ENCODE measurements around the gene GATA2. TPM values are rescaled to one million over a fixed set of nuclear protein-coding genes. Genes with fewer than 3 reads are reported as not detected.

GATA2 gene
- total and polyA plus RNA-seq, 2 donors (not counting 1 experiment from before 2014, with no cell fraction given), result 0.27 TPM; not detected in 1

DNA sequence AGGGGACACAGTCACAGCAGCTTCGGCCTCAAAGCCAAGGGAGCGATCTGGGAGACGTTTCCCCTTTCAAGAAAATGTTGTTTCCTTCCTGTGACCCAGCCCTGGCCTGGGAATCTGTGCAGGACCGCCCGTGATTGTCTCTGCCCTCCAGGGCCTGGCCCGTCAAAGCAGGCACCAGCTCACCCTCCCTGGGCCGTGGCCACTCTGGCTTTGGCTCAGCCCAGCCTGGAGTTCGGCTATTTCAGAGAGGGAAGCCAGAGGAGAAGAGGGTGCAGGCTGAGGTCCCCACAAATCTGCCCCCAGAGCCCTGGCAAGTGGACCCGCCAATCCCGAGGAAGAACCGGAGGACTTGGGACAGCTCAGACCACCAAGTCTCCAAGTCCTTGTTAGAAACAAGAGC is 12.7 kb downstream of the GATA2 start:
- DNase-seq, result no peak
- Mint-ChIP-seq H3K4me3 (no peak overlapping the region), H3K4me1 (peaks cover 16% of the 10 kb centered on the region), H3K9me3 (ENCODE audit: insufficient read depth) (no peaks in the 10 kb centered on the region), H3K27me3 (peaks cover 55% of the 10 kb centered on the region), H3K27ac (no peak overlapping the region)
- Histone ChIP-seq H3K27ac (ENCODE audit: low read length in 2 of 2) (no peak overlapping the region), H3K4me3 (ENCODE audit: control extremely low read depth in 1 of 5, extremely low read depth in 1 of 5, insufficient read depth in 1 of 5, low read depth in 2 of 5, low read length in 4 of 5) (no peak overlapping the region), H4K20me1 (ENCODE audit: control insufficient read depth, insufficient read depth, low read length, poor library complexity, severe bottlenecking) (no peaks in the 10 kb centered on the region), H3K27me3 (replicated peaks in 1 of 4; ENCODE audit: control extremely low read depth in 1 of 4, control insufficient read depth in 3 of 4, insufficient read depth in 4 of 4, low read length in 3 of 4) (peaks cover 0 to 56% (median 17%) of the 10 kb centered on the region in 4 experiments), H3K36me3 (replicated peaks in 1 of 2; ENCODE audit: control extremely low read depth in 1 of 2, control insufficient read depth in 1 of 2, extremely low read depth in 1 of 2, insufficient read depth in 2 of 2, low read length in 1 of 2) (no peaks in the 10 kb centered on the region), H3K4me1 (ENCODE audit: control insufficient read depth in 2 of 2, insufficient read depth in 2 of 2, low read length in 2 of 2) (peaks cover 10 to 12% of the 10 kb centered on the region in 2 donors), H3K9ac (ENCODE audit: low read length) (no peak overlapping the region), H3K4me2 (replicated peaks; ENCODE audit: low read depth, low read length, poor library complexity, severe bottlenecking) (no peak overlapping the region), H3K9me3 (ENCODE audit: control extremely low read depth in 1 of 3, control insufficient read depth in 2 of 3, insufficient read depth in 1 of 3, low read length in 2 of 3) (peaks cover 0 to 4% (median 0%) of the 10 kb centered on the region in 3 donors), H3K79me2 (ENCODE audit: control insufficient read depth, insufficient read depth, low read length) (no peaks in the 10 kb centered on the region), H2AFZ (ENCODE audit: insufficient read depth, low read depth, low read length, poor library complexity, severe bottlenecking) (no peak overlapping the region)
- ChIA-PET POLR2A (no interaction called here), CTCF (no interaction called here)
- WGBS (ENCODE audit: insufficient coverage), result 72% methylated on average over 9 of the region's 11 CpGs
- ATAC-seq (ENCODE audit: low read depth), result no peak
- intact Hi-C loops (cut with micrococcal nuclease), result no loop called here
- TF ChIP-seq EZH2 (IDR thresholded peaks at IDR 0.05; ENCODE audit: borderline replicate concordance, insufficient read depth, low read depth, low read length, poor library complexity, severe bottlenecking) (no peak), CTCF (IDR thresholded peaks at IDR 0.05) (no peak)

GRCh38 chr3:128479558-128480086 is 13.4 kb downstream of the GATA2 start:
- Histone ChIP-seq H3K79me2 (ENCODE audit: control insufficient read depth, insufficient read depth, low read length) (no peaks in the 10 kb centered on the region), H3K4me2 (replicated peaks; ENCODE audit: low read depth, low read length, poor library complexity, severe bottlenecking) (no peak overlapping the region), H3K4me3 (ENCODE audit: control extremely low read depth in 1 of 5, extremely low read depth in 1 of 5, insufficient read depth in 1 of 5, low read depth in 2 of 5, low read length in 4 of 5) (no peak overlapping the region), H3K9me3 (ENCODE audit: control extremely low read depth in 1 of 3, control insufficient read depth in 2 of 3, insufficient read depth in 1 of 3, low read length in 2 of 3) (no peaks in the 10 kb centered on the region), H4K20me1 (ENCODE audit: control insufficient read depth, insufficient read depth, low read length, poor library complexity, severe bottlenecking) (no peaks in the 10 kb centered on the region), H3K4me1 (ENCODE audit: control insufficient read depth in 2 of 2, insufficient read depth in 2 of 2, low read length in 2 of 2) (peaks cover 10 to 12% of the 10 kb centered on the region in 2 donors), H3K27ac (ENCODE audit: low read length in 2 of 2) (no peak overlapping the region), H2AFZ (ENCODE audit: insufficient read depth, low read depth, low read length, poor library complexity, severe bottlenecking) (no peak overlapping the region), H3K27me3 (replicated peaks in 1 of 4; ENCODE audit: control extremely low read depth in 1 of 4, control insufficient read depth in 3 of 4, insufficient read depth in 4 of 4, low read length in 3 of 4) (peaks cover 0 to 49% (median 13%) of the 10 kb centered on the region in 4 experiments), H3K36me3 (replicated peaks in 1 of 2; ENCODE audit: control extremely low read depth in 1 of 2, control insufficient read depth in 1 of 2, extremely low read depth in 1 of 2, insufficient read depth in 2 of 2, low read length in 1 of 2) (no peaks in the 10 kb centered on the region), H3K9ac (ENCODE audit: low read length) (no peak overlapping the region)
- H3K4me3 Mint-ChIP-seq, result no peak overlapping the region
- 90% methylated on average over 10 of the region's 10 CpGs for WGBS (ENCODE audit: insufficient coverage)
- intact Hi-C loops (cut with micrococcal nuclease), result no loop called here
- DNase-seq (no peak), ATAC-seq (ENCODE audit: low read depth) (no peak)
- CTCF ChIA-PET, result no interaction called here
- POLR2A ChIA-PET, result no interaction called here
- peaks cover 52% of the 10 kb centered on the region for H3K27me3 Mint-ChIP-seq
- peaks cover 14% of the 10 kb centered on the region for H3K4me1 Mint-ChIP-seq
- TF ChIP-seq CTCF (IDR thresholded peaks at IDR 0.05) (no peak), EZH2 (IDR thresholded peaks at IDR 0.05; ENCODE audit: borderline replicate concordance, insufficient read depth, low read depth, low read length, poor library complexity, severe bottlenecking) (no peak)
- H3K9me3 Mint-ChIP-seq (ENCODE audit: insufficient read depth), result no peaks in the 10 kb centered on the region
- no peak overlapping the region for H3K27ac Mint-ChIP-seq

Measured in B cell (primary cell).